Hematopoietic multipotent progenitor cell treated with erythropoietin and hydrocortisone succinate and interleukin-3 and kit ligand, for 4 days (in vitro differentiated cells): ENCODE results near the gene HYDIN.
A peak's percentile ranks its signal among the peaks of the same experiment; 100 is the strongest.
"Not testable (repeated sequence)": the region's sequence is repeated elsewhere in the genome, so short reads cannot be mapped to it uniquely, and the experiment has no call there.

ENCODE experiments used
- DNase-seq: peaks from one replicate; pipeline ENCODE4 v3.0.0-alpha.2; 2015

The HYDIN gene

GRCh38 chr16:71218306-71218963 lies 12.1 kb downstream of the HYDIN start:
- DNase-seq: no peak

GRCh38 chr16:71217506-71217905 lies 13.0 kb downstream of the HYDIN start:
- no peak for DNase-seq

GRCh38 chr16:71216714-71217113 lies 13.8 kb downstream of the HYDIN start:
- DNase-seq: peak; percentile 1

GRCh38 chr16:71214746-71215381 lies 15.7 kb downstream of the HYDIN start:
- DNase-seq: peak; percentile 31

- DNase-seq: no peak
These were observed 24.9 kb downstream of the HYDIN start for GRCh38 chr16:71205482-71206131.

GRCh38 chr16:71203631-71204030 lies 26.9 kb downstream of the HYDIN start:
- DNase-seq: no peak

GRCh38 chr16:71201556-71201955 lies 29.0 kb downstream of the HYDIN start:
- DNase-seq: no peak

GRCh38 chr16:71201054-71201453 lies 29.5 kb downstream of the HYDIN start:
- DNase-seq: no peak

- no peak for DNase-seq
These were observed 32.1 kb downstream of the HYDIN start for GRCh38 chr16:71198408-71198807.

GRCh38 chr16:71192387-71192786 lies 38.1 kb downstream of the HYDIN start:
- DNase-seq: no peak

- DNase-seq: no peak
These were observed 41.4 kb downstream of the HYDIN start for GRCh38 chr16:71188956-71189712.

GRCh38 chr16:71185347-71185746 lies 45.2 kb downstream of the HYDIN start:
- no peak for DNase-seq

- no peak for DNase-seq
These were observed 51.0 kb downstream of the HYDIN start for GRCh38 chr16:71179569-71179968.

GRCh38 chr16:71172481-71173207 lies 57.9 kb downstream of the HYDIN start:
- DNase-seq: no peak

GRCh38 chr16:71161007-71161406 lies 69.5 kb downstream of the HYDIN start:
- DNase-seq: not testable (repeated sequence)

- DNase-seq: not testable (repeated sequence)
These were observed 73.2 kb downstream of the HYDIN start for GRCh38 chr16:71157278-71157677.

- DNase-seq: not testable (repeated sequence)
These were observed 77.2 kb downstream of the HYDIN start for GRCh38 chr16:71153329-71153728.

GRCh38 chr16:71151654-71152053 lies 78.9 kb downstream of the HYDIN start:
- not testable (repeated sequence) for DNase-seq

GRCh38 chr16:71143246-71143645 lies 87.3 kb downstream of the HYDIN start:
- DNase-seq: not testable (repeated sequence)

GRCh38 chr16:71110565-71110964 lies 120.0 kb downstream of the HYDIN start:
- DNase-seq: not testable (repeated sequence)

GRCh38 chr16:71109656-71110208 lies 120.8 kb downstream of the HYDIN start:
- not testable (repeated sequence) for DNase-seq

- not testable (repeated sequence) for DNase-seq
These were observed 124.6 kb downstream of the HYDIN start for GRCh38 chr16:71105881-71106280.
